Measurements from ENCODE around the gene ZNF652.

Gene ZNF652

DNA sequence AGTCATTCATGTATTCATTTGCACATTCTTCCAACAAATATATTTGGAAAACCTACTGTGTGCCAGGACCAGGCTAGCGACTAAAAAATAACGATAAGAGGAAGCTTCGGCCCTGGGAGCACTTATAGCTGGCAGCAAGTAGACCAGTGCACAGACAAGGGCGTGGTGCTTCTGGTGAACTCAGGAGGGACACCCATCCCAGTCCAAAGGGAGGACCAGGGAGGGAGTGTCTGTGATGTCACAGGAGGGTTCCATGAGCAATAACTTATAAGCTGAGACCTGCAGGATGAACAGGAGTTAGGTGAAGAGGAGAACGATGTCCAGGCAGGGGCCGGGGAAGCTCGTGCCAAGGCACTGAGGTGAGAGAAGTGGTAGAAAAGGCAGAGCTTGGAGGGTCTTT lies 114.1 kb downstream of the ZNF652 start:
- Histone ChIP-seq H4K20me1 (ENCODE audit: insufficient read depth, low read length) (no peaks in the 10 kb centered on the region), H3K79me2 (ENCODE audit: low read length) (no peaks in the 10 kb centered on the region), H3K4me1 (ENCODE audit: low read length) (peaks cover 3% of the 10 kb centered on the region; the same call in 1 of the 2 replicates), H3K4me3 (ENCODE audit: low read length) (no peak overlapping the region), H3K9ac (ENCODE audit: low read length) (no peak overlapping the region), H3K36me3 (replicated peaks; ENCODE audit: low read depth, low read length) (no peaks in the 10 kb centered on the region), H3K27me3 (ENCODE audit: low read depth, low read length) (peaks cover 4% of the 10 kb centered on the region; the same call in 1 of the 2 replicates), H3K4me2 (ENCODE audit: low read length) (no peak overlapping the region), H3K27ac (ENCODE audit: low read length) (no peak overlapping the region), H3K9me3 (ENCODE audit: insufficient read depth, low read length) (no peaks in the 10 kb centered on the region), H2AFZ (ENCODE audit: low read depth, low read length) (no peak overlapping the region)
- TF ChIP-seq, protein P1, sequence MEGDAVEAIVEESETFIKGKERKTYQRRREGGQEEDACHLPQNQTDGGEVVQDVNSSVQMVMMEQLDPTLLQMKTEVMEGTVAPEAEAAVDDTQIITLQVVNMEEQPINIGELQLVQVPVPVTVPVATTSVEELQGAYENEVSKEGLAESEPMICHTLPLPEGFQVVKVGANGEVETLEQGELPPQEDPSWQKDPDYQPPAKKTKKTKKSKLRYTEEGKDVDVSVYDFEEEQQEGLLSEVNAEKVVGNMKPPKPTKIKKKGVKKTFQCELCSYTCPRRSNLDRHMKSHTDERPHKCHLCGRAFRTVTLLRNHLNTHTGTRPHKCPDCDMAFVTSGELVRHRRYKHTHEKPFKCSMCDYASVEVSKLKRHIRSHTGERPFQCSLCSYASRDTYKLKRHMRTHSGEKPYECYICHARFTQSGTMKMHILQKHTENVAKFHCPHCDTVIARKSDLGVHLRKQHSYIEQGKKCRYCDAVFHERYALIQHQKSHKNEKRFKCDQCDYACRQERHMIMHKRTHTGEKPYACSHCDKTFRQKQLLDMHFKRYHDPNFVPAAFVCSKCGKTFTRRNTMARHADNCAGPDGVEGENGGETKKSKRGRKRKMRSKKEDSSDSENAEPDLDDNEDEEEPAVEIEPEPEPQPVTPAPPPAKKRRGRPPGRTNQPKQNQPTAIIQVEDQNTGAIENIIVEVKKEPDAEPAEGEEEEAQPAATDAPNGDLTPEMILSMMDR (IDR thresholded peaks at IDR 0.05; ENCODE audit: low read depth, low read length) = no peak
- TF ChIP-seq EZH2phosphoT487 (IDR thresholded peaks at IDR 0.05; ENCODE audit: low read depth) = no peak

DNA sequence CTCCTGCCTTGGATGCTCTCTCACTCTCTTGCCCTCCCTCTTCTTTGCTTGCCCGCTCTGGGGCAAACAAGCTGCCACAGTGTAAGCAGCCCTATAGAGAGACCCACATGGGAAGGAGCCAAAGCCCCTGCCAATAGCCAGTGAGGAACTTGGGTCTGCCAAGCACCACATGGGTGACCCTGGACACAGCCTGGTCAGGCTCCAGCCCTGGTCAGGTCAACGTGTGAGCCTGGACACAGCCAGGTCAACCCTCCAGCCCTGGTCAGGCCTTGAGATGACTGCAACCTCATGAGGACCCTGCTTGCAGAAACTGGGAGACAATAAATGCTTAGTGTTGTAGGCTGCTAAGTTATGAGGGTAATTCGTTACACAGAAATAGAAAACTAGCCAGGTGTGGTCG lies 117.2 kb downstream of the ZNF652 start:
- Histone ChIP-seq H2AFZ (ENCODE audit: low read depth, low read length) (no peak overlapping the region), H3K9ac (ENCODE audit: low read length) (no peak overlapping the region), H4K20me1 (ENCODE audit: insufficient read depth, low read length) (no peaks in the 10 kb centered on the region), H3K27ac (ENCODE audit: low read length) (no peak overlapping the region), H3K4me2 (ENCODE audit: low read length) (no peak overlapping the region), H3K4me1 (ENCODE audit: low read length) (peaks cover 14% of the 10 kb centered on the region), H3K36me3 (replicated peaks; ENCODE audit: low read depth, low read length) (no peaks in the 10 kb centered on the region), H3K9me3 (ENCODE audit: insufficient read depth, low read length) (no peaks in the 10 kb centered on the region), H3K79me2 (ENCODE audit: low read length) (no peaks in the 10 kb centered on the region), H3K4me3 (ENCODE audit: low read length) (no peak overlapping the region), H3K27me3 (ENCODE audit: low read depth, low read length) (peaks cover 4% of the 10 kb centered on the region; the same call in 1 of the 2 replicates)
- TF ChIP-seq, protein P1 (IDR thresholded peaks at IDR 0.05; ENCODE audit: low read depth, low read length) = no peak
- no peak for TF ChIP-seq EZH2phosphoT487 (IDR thresholded peaks at IDR 0.05; ENCODE audit: low read depth)

Measured in OCI-LY3 (cell line).